Bronchial epithelial cell (primary cell): ENCODE data around the gene CROCC. TPM values are rescaled to one million over a fixed set of nuclear protein-coding genes. Genes with fewer than 3 reads are reported as not detected.

Source experiments
- DNase-seq: peaks from one replicate; pipeline ENCODE4 v3.0.0-alpha.2; 2010; ENCODE audit warnings: low read depth
- FAIRE-seq: peaks from 2 replicates; lab custom pipeline; 2011; peaks lifted over from hg19 to GRCh38; lab: Jason Lieb, UNC
- H3K27me3 ChIP-seq: 2 replicates; pipeline ENCODE4 v1.5.1; 2011; ENCODE audit warnings: low read length; ENCODE audit not compliant: control insufficient read depth, insufficient read depth
- H3K36me3 ChIP-seq: 2 replicates; pipeline ENCODE4 v1.5.1; 2011; ENCODE audit warnings: low read length; ENCODE audit not compliant: control insufficient read depth, insufficient read depth
- H3K4me3 ChIP-seq: 2 replicates; pipeline ENCODE4 v1.5.1; 2011; ENCODE audit warnings: mild to moderate bottlenecking, low read depth, low read length, control low read depth
- total RNA-seq: library from RNA; depleted of rRNA; stranded (reverse); fragments of >200 nt; gene quantifications from 2 replicates; pipeline ENCODE4 v1.2.1, GENCODE V29; 2014
- TF ChIP-seq, protein P1 (sequence below): IDR thresholded peaks from 2 replicates; pipeline ENCODE4 v1.5.1; 2011; ENCODE audit warnings: mild to moderate bottlenecking, moderate library complexity, low read length, control low read depth, inconsistent platforms; ENCODE audit not compliant: insufficient read depth, severe bottlenecking

The CROCC gene
- total RNA-seq, 1 donor from 2014 or later, result 20.3 TPM

DNA sequence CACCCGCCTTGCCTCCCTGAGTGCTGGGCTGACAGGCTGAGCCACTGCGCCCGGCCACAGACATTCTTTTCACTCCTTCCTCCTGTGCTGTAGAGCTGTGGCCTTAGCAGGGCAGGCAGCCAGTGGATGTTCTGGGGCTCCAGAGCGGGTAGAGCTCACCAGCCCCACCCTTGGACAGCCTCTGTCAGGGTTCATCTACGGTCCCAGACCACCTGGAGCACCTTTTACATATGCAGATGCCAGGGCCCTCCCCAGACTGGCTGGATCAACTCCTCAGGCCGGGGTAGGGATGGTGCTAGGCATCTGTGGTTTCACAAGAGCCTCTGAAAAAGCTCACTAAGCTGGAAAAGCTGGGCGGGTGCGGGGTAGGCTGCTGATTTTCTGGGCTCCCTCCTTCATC is 85.4 kb downstream of the CROCC start:
- TF ChIP-seq, protein P1, sequence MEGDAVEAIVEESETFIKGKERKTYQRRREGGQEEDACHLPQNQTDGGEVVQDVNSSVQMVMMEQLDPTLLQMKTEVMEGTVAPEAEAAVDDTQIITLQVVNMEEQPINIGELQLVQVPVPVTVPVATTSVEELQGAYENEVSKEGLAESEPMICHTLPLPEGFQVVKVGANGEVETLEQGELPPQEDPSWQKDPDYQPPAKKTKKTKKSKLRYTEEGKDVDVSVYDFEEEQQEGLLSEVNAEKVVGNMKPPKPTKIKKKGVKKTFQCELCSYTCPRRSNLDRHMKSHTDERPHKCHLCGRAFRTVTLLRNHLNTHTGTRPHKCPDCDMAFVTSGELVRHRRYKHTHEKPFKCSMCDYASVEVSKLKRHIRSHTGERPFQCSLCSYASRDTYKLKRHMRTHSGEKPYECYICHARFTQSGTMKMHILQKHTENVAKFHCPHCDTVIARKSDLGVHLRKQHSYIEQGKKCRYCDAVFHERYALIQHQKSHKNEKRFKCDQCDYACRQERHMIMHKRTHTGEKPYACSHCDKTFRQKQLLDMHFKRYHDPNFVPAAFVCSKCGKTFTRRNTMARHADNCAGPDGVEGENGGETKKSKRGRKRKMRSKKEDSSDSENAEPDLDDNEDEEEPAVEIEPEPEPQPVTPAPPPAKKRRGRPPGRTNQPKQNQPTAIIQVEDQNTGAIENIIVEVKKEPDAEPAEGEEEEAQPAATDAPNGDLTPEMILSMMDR, result no peak
- Histone ChIP-seq H3K27me3 (no peaks in the 10 kb centered on the region), H3K36me3 (peaks cover 6% of the 10 kb centered on the region), H3K4me3 (no peak overlapping the region)
- DNase-seq (no peak), FAIRE-seq (no peak)

DNA sequence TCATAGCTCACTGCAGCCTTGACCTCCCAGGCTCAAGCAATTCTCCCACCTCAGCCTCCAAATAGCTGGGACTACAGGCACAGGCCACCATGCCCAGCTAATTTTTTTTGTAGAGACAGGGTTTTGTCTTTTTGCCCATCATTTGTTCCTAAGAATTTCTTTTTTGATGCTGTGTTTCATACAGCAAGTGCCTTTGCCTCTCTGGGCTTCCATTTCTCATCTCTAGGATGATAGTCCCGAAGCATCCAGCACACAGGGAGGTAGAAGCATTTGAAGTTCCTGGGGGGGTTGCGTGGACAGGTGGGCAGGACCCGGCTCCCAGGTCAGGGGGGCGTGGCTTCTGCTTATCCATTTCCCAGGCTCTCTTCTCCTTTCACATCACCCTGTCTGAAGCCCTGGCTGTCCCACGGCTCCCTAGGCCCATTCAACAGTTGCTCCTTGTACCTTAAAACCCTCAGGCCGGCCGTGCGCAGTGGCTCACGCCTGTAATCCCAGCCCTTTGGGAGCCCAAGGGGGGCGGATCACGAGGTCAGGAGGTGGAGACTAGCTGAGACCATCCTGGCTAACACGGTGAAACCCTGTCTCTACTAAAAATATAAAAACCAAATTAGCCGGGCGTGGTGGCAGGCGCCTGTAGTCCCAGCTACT is 86.6 kb downstream of the CROCC start:
- TF ChIP-seq, protein P1, result no peak
- peaks cover 6% of the 10 kb centered on the region for H3K36me3 ChIP-seq
- no peak for DNase-seq
- no peaks in the 10 kb centered on the region for H3K27me3 ChIP-seq
- H3K4me3 ChIP-seq, result no peak overlapping the region
- no peak for FAIRE-seq

DNA sequence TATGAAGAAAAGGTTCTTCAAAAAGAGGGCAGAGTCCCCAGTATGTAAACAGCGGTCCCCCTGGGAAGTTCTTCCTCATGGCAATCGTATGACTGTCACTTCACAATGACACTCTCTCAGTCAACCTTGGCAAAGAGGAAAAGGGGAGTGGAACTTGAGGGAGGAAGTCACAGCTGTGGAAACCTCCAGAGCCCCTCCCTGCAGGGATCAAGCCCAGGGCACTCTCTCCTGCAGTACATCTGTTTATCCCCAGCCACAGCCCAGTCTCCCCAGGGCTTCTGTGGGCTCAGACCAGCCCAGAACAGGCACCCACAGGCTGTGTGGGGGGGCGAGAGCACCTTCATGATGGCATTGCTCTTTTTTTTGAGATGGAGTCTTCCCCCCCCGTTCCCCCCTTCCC is 88.0 kb downstream of the CROCC start:
- Histone ChIP-seq H3K36me3 (peaks cover 3% of the 10 kb centered on the region), H3K27me3 (no peaks in the 10 kb centered on the region), H3K4me3 (no peak overlapping the region)
- TF ChIP-seq, protein P1, result no peak
- no peak for DNase-seq
- FAIRE-seq, result no peak

DNA sequence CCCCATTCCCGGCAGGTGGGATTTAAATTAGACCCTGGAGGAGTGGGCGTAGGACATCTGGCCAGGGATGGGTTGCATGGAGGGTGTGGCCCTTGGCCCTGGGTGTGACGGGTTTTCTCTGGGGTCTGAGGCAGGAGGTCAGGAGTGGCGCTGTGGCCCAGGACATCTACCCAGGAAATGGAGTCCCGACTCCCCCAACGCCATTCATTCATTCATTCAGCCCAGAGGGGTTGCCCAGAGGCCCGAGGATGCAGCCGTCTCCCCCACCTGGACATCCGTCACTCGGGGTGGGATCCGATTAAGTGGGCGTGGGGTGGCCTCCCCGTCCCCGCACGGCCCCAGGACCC is 89.3 kb downstream of the CROCC start:
- DNase-seq (no peak), FAIRE-seq (no peak)
- Histone ChIP-seq H3K4me3 (peak overlapping the region; percentile 74), H3K27me3 (no peaks in the 10 kb centered on the region), H3K36me3 (no peaks in the 10 kb centered on the region)
- TF ChIP-seq, protein P1, result no peak

DNA sequence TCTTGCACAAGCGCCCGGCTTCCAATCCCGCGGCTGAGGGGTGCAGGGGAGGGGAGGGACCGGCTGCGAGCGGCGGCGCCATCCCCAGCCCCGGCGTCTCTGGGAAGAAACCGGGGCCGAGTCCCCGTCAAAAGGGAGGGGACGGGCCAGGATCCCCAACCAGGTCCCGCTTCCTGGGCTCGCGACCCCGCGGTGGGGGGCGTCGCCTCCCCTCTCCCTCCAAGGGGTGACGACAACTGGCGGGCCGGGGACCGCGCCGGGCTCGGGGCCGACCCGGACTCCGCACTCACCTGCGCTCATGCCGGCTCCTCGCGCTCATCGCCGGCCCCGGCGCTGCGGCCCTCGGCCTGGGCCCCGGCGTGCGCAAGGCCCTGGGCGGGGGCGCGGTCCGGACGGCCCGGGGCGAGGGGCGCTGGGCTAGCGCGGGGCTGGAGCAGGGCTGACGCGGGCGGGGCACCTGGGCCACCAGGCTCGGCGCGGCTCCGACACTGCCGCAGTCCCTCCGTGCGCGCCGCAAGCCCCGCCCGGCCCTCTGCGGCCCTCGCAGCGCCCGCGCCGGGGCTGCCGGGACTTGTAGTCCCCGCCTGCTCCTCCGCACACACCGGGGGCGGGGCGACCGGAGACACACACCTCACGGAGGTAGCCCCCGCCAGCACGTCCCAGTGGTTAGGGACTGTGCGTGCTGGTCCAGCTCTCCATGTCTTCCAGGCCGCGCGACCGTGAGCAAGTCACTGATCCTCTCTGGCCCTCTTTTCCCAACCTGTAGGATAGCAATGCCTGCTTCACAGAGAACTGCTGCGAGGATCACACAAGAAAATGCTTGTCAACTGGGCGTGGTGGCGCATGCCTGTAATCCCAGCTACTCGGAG is 89.9 kb downstream of the CROCC start, which contains the start of gene ATP13A2:
Gene ATP13A2 (minus strand): TSS at position 490 of the 869 bp plus-strand sequence. CDS start 190 bp downstream, at position 300.
- DNase-seq, result peak; percentile 69
- H3K27me3 ChIP-seq, result no peaks in the 10 kb centered on the region
- no peaks in the 10 kb centered on the region for H3K36me3 ChIP-seq
- no peak for FAIRE-seq
- TF ChIP-seq, protein P1, result no peak
- H3K4me3 ChIP-seq, result peak within 1 kb of the TSS; percentile 74
